CD4-positive, alpha-beta T cell treated with Interleukin-17A for 4 hours (primary cell): Measurements from ENCODE around the gene FBXW8.

ENCODE experiments used
- DNase-seq: peaks from one replicate; pipeline ENCODE4 v3.0.0-alpha.2; 2020; ENCODE audit warnings: mixed read lengths

Gene FBXW8

DNA sequence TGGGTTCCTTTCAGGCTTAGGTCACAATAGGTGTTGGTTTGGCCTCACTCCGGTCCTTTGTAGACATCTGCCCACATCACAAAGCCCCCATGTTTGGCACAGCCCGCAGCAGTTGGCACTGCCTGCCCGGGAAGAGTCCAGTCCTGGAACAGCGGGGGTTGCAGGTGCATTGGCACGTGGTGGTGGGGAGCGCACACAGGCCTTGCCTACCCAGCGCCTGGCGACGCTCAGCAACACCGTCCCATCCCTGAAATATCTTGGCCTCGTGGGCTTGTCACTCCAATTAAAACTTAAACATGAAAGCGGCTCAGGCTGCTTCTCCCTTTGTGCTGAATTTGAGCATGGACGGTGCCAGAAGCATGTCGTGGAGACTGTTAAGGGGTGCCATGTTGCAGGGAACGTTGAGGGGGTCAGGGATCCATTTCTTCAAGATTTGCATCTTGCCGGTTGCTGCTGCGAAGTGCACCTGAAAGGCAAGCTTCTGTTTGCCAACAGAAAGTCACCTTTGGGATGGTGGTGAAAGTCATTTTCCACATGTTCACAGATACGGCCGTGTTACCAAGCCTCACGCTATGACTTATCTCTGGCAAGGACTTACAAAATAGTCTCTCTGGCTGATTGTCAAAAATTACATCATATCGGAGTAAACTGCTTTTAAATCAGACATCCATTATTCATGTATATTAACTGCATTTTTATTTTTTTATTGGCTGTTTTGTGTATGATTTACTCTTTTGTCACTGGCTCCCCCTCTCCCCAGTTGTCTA, 91.5 kb downstream of the FBXW8 start:
- DNase-seq, result no peak

DNA sequence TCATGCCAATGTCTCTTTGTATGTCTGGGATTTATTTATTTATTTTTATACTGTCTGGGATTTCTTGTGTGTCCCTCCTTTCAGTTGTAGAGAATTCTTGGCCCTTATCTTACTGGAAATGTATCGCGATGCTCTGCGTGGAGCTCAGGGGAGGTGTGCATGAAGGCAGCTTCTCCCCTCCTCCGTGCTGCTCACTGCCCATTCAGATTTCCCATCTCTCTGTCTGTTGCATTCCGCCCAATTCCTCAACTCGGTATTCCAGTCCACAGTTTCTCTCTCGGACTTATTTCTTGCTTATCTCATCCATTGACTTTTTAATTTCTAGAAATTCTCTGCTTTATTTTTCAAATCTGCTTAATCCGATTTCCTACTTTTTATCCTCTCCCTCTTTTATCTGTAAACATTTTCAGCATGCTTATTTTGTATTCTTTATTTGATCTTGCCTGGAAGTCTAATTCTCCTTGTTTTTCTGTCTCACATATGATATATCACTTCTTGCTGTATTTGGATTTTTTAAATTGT, 93.2 kb downstream of the FBXW8 start:
- DNase-seq, result no peak

DNA sequence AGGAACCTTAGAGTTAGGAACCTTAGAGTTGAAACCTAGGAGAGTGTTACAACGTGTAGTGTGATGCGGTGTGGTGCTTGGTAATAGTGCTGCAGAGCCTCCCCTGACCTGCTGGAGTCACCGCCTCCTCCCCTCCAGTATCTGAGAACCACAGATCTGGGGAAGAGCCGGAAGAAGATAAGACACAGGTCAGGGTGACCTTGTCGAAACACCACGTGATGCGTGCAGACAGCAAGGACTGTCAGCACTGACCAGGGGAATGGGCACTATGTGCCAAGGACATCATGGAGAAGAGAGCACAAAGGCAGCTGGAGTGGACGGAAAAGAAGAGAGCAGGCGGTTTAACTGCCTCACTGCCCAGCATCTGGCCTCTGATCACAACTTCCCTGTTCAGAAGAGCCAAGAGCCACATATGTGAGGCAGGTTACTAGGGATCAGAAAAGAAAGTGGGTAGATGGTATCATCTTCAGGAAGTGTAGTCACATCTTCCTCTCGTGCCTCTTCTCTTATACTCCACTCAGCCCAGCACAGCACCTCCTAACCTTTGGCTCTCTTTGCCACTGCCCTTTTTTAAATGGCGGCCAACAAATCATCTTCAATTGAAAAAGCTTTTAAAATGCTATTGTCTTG, 94.8 kb downstream of the FBXW8 start:
- DNase-seq, result no peak

DNA sequence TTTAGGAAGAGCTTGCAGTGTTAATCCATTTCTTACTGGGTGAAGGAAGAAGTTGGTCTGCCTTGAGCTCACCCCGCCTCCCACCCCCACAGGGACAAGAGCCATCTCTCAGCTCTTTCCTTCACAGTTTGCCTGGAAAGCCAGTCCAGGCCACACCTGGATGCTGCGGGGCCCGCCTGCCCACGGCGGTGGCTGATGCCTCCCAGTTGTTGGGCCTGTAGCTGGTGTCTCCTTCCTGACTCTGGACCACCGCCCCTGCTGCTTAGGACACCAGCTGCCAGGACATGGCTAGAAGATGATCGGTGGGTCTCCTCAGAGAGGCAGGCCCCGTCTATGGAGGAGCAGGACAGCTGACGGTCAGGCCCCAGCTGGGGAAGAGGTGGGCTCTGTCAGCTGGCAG, 95.6 kb downstream of the FBXW8 start:
- no peak for DNase-seq

DNA sequence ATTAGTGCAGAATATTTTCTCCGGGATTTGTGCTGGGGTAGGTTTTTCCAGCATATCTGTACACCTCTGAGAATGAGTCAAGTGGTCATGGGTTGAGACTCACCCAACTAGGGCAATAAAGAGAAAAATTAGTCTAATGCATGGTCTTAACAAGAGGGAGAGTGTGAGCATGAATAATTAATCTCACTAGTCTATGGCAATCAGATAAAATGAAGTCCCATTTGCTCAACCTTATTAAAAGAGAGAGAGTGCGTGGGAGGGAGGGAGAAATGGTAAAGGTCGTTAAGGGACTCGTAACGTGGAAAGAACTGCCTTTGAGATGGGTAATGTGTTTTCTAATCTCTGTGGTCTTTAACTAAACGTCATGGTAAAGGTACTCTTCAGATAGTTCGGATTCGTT, 96.8 kb downstream of the FBXW8 start:
- no peak for DNase-seq

GRCh38 chr12:117009759-117010158, 99.0 kb downstream of the FBXW8 start:
- DNase-seq, result no peak

GRCh38 chr12:117010693-117011451, 100.1 kb downstream of the FBXW8 start:
- no peak for DNase-seq

DNA sequence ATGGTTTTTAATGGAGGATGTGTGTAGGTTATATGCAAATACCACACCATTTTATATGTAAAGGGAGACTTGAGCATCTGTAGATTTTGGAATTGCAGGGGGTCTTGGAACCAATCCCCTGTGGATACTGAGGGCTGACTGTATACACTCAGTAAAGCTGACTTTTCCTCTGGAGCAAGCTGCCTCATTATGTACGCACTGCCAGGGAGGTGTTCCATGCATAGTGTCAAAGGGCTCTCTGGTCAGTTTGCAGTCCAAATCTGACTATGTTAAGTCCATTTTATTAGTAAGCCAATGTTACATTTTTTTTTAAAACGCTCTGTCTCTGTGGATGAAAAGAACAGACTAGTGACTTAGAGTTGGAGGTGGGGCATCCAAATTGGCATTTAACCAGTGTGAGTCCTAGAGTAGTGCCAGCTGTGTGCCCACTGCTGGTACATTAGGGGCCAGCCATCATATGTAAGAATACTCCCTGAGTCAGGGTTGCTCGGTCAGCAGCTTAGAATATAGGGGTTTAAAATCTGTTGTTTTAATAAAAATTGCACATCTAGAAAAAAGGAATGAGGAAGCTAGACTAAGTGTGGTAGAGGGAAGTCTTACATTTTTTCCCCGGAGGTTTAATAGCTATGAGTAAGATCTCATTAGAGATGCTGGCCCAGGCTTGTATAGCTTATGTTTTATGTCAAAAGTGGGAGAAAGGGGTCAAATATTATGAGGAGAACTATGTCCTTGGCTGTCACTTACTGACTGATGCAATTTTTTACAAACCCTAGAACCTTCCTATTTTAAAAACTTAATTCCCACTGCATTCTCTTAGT, 101.4 kb downstream of the FBXW8 start:
- no peak for DNase-seq

- no peak for DNase-seq
These were observed 103.0 kb downstream of the FBXW8 start for GRCh38 chr12:117013726-117014125.

- DNase-seq, result no peak
These were observed 103.7 kb downstream of the FBXW8 start for GRCh38 chr12:117014342-117014887.

DNA sequence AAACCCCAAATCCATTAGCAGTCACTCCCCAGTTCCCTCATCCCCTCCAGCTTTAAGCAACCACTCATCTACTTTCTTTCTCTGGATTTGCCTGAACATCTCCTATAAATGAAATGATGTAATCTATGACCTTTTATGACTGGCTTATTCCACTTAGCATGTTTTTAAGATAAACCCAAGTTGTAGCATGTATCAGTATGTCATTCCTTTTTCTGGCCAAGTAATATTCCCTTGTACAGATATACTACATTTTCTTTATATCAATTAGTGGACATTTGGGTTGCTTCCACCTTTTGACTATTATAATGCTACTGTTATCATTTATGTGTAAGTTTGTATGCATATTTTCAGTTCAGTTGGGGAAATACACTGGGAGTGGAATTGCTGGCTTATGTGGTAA, 105.1 kb downstream of the FBXW8 start:
- no peak for DNase-seq

DNA sequence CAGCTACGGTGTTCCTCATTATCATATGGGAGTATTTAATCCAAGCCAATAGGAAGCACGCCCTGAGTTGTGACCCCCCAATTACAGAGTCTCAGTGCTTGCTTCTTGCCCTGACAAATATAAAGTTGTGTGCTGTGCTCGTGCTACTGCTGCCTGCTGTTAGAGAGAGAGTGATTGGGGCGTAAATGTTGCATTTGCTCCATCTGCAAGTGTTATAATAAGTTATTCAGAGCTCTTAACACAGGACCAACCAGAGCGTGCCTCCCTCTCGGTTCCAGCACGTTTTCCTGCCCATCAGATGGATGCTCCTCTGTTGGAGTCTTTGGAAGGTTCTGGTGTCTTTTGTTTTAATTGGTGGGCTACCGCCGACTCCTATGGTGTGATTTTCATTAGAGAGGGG, 107.1 kb downstream of the FBXW8 start:
- no peak for DNase-seq

DNA sequence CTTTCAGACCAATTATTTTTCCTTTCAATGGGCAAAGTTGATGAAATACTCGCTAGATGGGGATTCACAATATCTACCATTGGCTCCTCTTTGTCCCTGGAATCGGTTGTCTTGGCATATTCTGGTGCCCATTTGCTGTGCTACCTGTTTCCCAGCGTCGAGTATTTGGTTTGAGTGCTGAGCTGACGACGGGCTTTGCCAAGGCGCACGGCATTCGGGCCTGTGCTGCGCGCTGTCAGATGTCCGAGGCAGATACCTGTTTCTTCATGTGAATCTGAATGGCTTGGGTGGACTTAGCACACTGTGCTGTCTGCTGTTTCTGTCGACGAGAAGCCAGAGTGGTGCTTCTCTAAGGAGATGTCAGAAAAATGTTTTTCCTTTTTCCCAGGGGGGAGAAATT, 107.5 kb downstream of the FBXW8 start:
- no peak for DNase-seq

GRCh38 chr12:117018685-117019084, 107.9 kb downstream of the FBXW8 start:
- DNase-seq, result no peak

DNA sequence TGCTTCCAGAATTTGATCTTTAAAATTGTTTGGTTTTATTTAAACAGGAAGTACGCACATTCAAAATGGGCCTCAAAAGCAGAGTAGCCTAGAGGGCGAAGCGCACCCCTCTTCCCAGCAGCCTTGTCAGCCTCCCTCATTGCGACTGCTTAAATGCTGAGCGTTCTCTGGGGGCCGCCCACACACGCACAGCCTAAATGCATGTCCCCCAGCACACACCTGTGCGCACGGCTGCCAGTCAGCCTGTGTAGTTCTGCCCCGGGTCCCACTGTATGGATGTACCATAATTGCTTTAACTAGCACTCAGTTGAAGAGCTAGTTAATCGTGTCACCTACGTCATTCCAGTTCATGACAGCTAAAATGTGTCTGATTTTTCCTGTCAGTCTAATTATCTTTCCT, 109.1 kb downstream of the FBXW8 start:
- DNase-seq, result no peak

GRCh38 chr12:117020536-117021220, 109.9 kb downstream of the FBXW8 start:
- DNase-seq, result no peak

- DNase-seq, result no peak
These were observed 111.7 kb downstream of the FBXW8 start for GRCh38 chr12:117022465-117022864.

GRCh38 chr12:117023998-117024960, 113.5 kb downstream of the FBXW8 start:
- no peak for DNase-seq

GRCh38 chr12:117024961-117025480, 114.3 kb downstream of the FBXW8 start:
- no peak for DNase-seq

GRCh38 chr12:117025481-117026151, 114.9 kb downstream of the FBXW8 start:
- peak; percentile 54 for DNase-seq
